HG03064 (cell line): Measurements from ENCODE around the gene ODF2L.
"Not testable (repeated sequence)": the region's sequence is repeated elsewhere in the genome, so short reads cannot be mapped to it uniquely, and the experiment has no call there.

Experiments
- ATAC-seq: cut with Tn5 transposase; IDR thresholded peaks from one replicate; pipeline ENCODE4 v1.9.1; 2021; ENCODE audit warnings: low read depth; ENCODE audit not compliant: unreplicated experiment

The ODF2L gene

GRCh38 chr1:86387916-86388627, 8.1 kb downstream of the ODF2L start:
- ATAC-seq = no peak

GRCh38 chr1:86382878-86383277, 13.2 kb downstream of the ODF2L start:
- ATAC-seq = no peak

GRCh38 chr1:86381223-86381622, 14.9 kb downstream of the ODF2L start:
- ATAC-seq = no peak

- peak; percentile 64 for ATAC-seq
Measured at GRCh38 chr1:86380257-86380861, 15.8 kb downstream of the ODF2L start.

GRCh38 chr1:86378813-86379212, 17.3 kb downstream of the ODF2L start:
- ATAC-seq = no peak

GRCh38 chr1:86377341-86377740, 18.8 kb downstream of the ODF2L start:
- ATAC-seq = no peak

GRCh38 chr1:86375688-86376087, 20.4 kb downstream of the ODF2L start:
- ATAC-seq = no peak

GRCh38 chr1:86370601-86371022, 25.5 kb downstream of the ODF2L start:
- no peak for ATAC-seq

- no peak for ATAC-seq
Measured at GRCh38 chr1:86365896-86366295, 30.2 kb downstream of the ODF2L start.

GRCh38 chr1:86362807-86363206, 33.3 kb downstream of the ODF2L start:
- no peak for ATAC-seq

GRCh38 chr1:86357796-86358195, 38.3 kb downstream of the ODF2L start:
- ATAC-seq = no peak

- no peak for ATAC-seq
Measured at GRCh38 chr1:86356247-86356646, 39.9 kb downstream of the ODF2L start.

- ATAC-seq = no peak
Measured at GRCh38 chr1:86352086-86352485, 44.0 kb downstream of the ODF2L start.

GRCh38 chr1:86350230-86350629, 45.9 kb downstream of the ODF2L start:
- not testable (repeated sequence) for ATAC-seq

- no peak for ATAC-seq
Measured at GRCh38 chr1:86346388-86346787, 49.7 kb downstream of the ODF2L start.

GRCh38 chr1:86345042-86345441, 51.1 kb downstream of the ODF2L start:
- no peak for ATAC-seq

GRCh38 chr1:86339906-86340305, 56.2 kb downstream of the ODF2L start:
- no peak for ATAC-seq

- ATAC-seq = no peak
Measured at GRCh38 chr1:86339014-86339812, 56.9 kb downstream of the ODF2L start.

GRCh38 chr1:86335916-86336315, 60.2 kb downstream of the ODF2L start:
- no peak for ATAC-seq

GRCh38 chr1:86325264-86325663, 70.9 kb downstream of the ODF2L start:
- no peak for ATAC-seq

GRCh38 chr1:86324130-86324822, 71.8 kb downstream of the ODF2L start:
- ATAC-seq = no peak
